Measurements from ENCODE around the gene ZNRD2. TPM values are rescaled to one million over a fixed set of nuclear protein-coding genes. Genes with fewer than 3 reads are reported as not detected.

Gene ZNRD2
- total and polyA plus RNA-seq, 2 of the 8 experiments (the other 6 are each of a cell fraction or from before 2014, with no cell fraction given), result 53.4 to 125 TPM

GRCh38 chr11:65583589-65583988, 13.3 kb downstream of the ZNRD2 start (continued):
- TF ChIP-seq CTCF (IDR thresholded peaks at IDR 0.05; ENCODE audit: control extremely low read depth in 1 of 3, insufficient read depth in 1 of 3, low read depth in 1 of 3, low read length in 3 of 3) (no peak), SP4 (IDR thresholded peaks at IDR 0.05; ENCODE audit: low read length) (no peak)
